Prostate gland (tissue), 2 donors: ENCODE data around the gene EBLN1.

Experiments used
- POLR2A ChIP-seq: fragments of 450-650 bp; IDR thresholded peaks from one replicate; pipeline ENCODE4 v1.6.1; 2016; ENCODE audit warnings: antibody characterized with exemption, mild to moderate bottlenecking
- POLR2AphosphoS5 ChIP-seq: sonication (generic); formaldehyde crosslinking; IDR thresholded peaks from one replicate; pipeline ENCODE4 v1.6.1; 2017; ENCODE audit warnings: antibody characterized with exemption
- TF ChIP-seq, protein P1 (sequence below), 4 experiments: fragments of 200-600 bp in 2 of 4; fragments of 450-650 bp in 2 of 4; sonication (generic) in 2 of 4; IDR thresholded peaks; 1 replicate in 3 of 4; 2 replicates in 1 of 4; pipeline ENCODE4 v1.5.1; 2016 to 2019; ENCODE audit warnings: antibody characterized with exemption in 4 of 4, mild to moderate bottlenecking in 2 of 4, moderate library complexity in 2 of 4

DNA sequence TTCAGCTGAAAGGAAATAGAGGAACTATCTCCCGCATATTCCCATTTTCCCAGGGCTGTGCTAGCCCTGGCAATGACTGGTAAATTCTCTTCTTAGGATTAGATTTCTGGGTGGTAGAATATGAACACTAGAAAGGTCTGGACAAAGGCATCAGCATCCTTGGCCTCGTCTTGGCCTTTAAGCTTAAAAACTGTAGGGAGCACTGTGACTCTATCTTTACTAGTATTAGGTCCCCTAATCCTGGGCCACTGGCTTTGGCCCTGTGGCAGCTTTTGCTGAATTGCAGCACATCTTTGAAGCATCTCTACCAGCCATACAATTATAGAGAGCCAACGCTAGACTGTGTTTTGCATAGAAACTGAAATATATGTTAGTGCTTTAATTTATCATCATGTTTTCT, 41.5 kb upstream of the EBLN1 start:
- TF ChIP-seq, protein P1, sequence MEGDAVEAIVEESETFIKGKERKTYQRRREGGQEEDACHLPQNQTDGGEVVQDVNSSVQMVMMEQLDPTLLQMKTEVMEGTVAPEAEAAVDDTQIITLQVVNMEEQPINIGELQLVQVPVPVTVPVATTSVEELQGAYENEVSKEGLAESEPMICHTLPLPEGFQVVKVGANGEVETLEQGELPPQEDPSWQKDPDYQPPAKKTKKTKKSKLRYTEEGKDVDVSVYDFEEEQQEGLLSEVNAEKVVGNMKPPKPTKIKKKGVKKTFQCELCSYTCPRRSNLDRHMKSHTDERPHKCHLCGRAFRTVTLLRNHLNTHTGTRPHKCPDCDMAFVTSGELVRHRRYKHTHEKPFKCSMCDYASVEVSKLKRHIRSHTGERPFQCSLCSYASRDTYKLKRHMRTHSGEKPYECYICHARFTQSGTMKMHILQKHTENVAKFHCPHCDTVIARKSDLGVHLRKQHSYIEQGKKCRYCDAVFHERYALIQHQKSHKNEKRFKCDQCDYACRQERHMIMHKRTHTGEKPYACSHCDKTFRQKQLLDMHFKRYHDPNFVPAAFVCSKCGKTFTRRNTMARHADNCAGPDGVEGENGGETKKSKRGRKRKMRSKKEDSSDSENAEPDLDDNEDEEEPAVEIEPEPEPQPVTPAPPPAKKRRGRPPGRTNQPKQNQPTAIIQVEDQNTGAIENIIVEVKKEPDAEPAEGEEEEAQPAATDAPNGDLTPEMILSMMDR (IDR thresholded peaks at IDR 0.05): no peak
- TF ChIP-seq POLR2A (no peak), POLR2AphosphoS5 (no peak)
